ENCODE data around the gene ADGRV1.
"Not testable (repeated sequence)": the region's sequence is repeated elsewhere in the genome, so short reads cannot be mapped to it uniquely, and the experiment has no call there.

The ADGRV1 gene

DNA sequence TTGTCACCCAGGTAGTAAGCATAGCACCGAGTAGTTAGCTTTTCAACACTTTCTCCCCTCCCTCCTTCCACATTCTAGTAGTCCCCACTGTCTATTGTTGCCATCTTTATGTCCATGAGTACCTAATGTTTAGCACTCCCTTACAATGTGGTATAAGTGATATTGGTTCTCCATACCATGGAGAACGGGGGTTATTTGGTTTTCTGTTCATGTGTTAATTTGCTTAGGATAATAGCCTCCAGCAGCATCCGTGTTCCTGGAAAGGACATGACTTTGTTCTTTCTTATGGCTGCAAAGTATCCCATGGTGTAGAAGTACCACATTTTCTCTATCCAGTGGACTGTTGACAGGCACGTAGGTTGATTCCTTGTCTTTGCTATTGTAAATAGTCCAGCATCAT is 353.9 kb downstream of the ADGRV1 start:
- DNase-seq (ENCODE audit: low read depth): no peak

DNA sequence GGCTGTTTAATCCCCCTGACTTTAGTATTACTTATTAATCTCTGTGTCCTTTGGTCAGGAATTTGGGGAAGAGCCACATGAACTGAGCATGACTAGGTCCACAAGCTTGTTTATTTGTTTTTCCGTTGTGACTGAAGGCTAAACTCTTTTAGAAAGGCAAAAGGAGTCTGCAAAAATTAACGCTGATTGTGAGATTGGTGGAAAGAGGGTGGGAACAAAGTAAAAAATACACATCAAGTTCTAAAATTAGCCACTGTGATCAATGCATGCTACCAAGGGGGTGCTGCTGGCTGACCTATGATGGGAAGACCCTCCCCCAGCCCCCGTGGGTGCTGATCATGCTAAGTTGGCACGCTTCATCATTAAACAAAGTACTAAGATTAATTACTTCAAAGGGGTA is 356.8 kb downstream of the ADGRV1 start:
- no peak for DNase-seq (ENCODE audit: low read depth)

DNA sequence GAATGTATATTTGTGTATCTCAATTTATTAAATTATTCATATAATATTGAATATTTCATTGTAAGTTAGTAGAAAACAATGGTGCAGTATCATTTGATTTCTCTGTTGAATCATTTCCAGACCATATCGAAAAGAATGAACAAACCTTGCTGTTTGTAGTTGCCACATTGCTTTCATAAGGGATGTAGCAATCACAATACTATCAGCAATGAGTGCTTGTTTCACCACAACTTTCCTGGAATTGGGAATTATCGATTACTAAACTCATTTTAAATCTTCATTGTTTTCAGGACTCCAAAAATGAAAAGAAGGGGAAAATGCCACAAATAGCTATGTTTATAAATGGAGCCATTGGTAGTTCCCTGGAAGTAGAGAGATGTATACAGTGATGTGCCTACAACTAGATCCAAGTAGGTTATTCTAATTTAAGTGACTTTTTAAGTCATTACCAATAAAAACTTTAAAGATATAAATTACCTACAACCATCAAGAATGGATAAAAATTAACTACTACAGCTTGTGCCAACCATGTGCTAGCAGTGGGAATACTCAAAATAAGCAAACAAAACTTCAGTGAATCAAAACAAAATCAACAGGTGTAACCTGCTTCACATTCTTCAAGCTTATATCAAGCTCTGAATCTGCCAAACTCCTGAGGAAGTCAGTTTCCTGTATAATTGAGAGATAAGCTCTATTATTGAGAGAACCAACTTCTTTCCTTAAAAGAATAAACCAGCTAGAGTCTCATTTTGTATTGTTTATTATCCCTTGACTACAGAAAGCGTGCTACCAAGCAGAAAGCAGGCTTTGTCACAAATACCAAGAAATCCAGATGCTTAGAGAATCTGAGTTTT is 358.6 kb downstream of the ADGRV1 start:
- no peak for DNase-seq (ENCODE audit: low read depth)

DNA sequence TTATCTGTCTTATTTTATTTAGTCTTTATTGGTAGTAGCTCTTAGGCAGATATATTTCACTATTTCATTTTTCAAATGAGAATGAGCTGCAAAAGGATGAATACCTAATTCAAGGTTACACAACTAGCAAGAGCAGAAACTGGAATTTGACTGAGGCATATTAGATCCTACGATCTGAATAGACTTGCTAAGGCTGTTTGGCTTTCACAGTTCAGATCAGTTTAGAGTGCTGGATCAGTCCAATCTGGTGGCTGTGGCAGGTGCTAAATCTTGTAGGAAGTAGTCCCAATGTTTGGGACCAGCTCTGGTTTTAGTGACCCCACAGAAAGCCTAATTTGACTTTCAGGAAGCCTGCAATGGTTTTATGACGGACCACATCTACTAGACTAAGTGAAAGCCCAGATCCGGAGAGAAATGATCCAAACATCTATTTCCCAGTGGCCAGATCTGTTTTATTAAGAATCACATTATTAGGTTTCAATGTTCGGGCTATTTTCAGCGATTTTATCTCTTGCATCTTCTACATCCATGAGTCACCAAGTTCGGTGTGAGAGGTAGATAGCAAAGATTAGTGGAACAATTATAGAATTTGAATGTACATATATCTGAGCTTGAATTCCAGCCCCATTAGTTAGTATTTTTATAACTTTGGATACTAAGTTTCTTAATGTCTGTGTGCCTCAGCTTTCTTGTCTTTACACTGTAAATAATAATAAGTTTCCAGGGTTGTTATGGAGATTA is 359.5 kb downstream of the ADGRV1 start:
- DNase-seq (ENCODE audit: low read depth): no peak

DNA sequence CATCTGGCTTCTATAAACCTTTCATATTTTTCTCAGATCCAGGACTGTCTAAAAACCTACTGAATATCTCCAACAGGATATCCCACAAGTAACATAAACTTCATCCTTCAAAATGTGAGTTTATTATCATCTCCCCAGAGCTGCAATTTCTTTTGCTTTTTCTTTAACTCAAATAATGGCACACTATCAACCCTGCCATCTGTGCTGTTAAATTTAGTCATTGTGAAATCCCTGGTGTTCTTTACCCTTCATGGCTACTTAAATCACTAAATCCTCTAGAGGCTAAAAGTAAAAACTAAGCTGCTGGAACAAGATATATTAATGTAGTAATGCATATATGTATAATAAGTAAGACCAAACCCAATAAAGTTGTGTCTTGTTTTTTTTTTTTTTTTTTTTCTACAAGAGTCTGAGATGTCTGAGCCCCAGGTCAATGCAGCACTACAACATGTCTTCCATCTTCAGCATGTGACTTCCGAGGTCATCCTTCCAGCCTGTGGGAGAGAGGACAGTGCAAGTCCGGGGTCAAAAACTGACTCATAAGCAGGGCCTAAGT is 362.9 kb downstream of the ADGRV1 start:
- DNase-seq (ENCODE audit: low read depth): no peak

DNA sequence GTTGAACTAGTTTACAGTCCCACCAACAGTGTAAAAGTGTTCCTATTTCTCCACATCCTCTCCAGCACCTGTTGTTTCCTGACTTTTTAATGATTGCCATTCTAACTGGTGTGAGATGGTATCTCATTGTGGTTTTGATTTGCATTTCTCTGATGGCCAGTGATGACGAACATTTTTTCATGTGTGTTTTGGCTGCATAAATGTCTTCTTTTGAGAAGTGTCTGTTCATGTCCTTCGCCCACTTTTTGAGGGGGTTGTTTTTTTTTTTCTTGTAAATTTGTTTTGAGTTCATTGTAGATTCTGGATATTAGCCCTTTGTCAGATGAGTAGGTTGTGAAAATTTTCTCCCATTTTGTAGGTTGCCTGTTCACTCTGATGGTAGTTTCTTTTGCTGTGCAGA is 365.6 kb downstream of the ADGRV1 start:
- DNase-seq (ENCODE audit: low read depth): not testable (repeated sequence)

DNA sequence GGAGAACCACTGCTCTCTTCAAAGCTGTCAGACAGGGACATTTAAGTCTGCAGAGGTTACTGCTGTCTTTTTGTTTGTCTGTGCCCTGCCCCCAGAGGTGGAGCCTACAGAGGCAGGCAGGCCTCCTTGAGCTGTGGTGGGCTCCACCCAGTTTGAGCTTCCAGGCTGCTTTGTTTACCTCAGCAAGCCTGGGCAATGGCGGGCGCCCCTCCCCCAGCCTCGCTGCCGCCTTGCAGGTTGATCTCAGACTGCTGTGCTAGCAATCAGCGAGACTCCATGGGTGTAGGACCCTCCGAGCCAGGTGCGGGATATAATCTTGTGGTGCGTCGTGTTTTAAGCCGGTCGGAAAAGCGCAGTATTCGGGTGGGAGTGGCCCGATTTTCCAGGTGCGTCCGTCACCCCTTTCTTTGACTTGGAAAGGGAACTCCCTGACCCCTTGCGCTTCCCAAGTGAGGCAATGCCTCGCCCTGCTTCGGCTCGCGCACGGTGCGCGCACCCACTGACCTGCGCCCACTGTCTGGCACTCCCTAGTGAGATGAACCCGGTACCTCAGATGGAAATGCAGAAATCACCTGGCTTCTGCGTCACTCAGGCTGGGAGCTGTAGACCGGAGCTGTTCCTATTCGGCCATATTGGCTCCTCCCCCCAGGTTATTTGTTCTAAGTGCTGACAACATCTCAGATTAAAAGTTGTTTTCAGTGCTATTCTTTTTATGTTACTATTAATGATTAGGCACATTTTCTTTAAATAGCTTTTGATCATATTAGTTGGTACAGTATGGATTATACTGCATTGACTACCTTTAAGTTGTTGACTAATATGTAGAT is 370.6 kb downstream of the ADGRV1 start:
- not testable (repeated sequence) for DNase-seq (ENCODE audit: low read depth)

DNA sequence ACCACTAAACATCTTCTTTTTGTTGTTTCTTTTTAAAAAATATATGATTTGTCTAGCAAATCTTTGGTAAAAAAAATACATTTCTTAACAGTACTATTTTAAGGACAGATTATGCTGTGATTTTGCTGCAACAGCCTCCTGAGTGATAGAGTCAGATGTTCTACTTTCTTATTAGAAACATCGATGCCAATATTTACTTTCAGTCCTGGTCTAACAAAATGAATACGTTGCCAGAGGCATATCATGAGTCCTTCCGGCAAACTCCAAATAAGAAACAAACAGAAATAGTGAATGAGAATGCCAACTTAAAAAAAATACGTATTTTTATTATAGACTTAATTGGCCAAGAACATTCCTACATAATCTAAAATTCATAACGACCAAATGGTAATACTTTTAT is 371.5 kb downstream of the ADGRV1 start:
- DNase-seq (ENCODE audit: low read depth): no peak

DNA sequence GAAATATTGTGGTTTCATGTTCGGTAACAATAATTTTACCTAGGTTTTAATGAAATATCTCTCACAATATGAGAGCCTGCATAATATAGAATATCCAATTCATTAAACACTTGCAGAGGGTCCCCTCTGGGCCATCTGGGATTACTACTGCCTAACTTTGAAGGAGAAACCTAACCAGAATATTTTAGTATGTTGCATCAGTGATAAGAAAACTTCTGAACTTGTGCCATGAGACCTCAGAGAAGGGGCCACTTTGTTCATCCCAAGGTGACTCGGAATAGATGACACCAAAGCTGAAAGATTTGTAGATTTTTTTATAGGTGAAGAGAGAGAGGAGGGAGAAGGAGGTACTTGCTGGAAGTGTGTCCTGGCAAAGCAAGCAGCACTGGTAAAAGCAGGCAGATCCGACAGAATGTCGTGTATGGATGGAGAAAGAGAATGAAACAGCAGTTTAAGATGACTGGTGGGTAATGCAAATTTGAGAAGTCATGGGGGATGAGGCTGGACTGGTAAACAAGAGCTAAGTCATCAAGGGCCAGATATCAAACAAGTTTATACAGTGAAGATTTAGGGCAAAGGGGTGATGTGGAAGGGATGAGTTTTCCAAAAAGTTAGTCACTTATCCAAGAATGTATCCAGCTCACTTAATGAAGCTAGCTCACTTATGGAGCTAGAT is 372.3 kb downstream of the ADGRV1 start:
- DNase-seq (ENCODE audit: low read depth): no peak

DNA sequence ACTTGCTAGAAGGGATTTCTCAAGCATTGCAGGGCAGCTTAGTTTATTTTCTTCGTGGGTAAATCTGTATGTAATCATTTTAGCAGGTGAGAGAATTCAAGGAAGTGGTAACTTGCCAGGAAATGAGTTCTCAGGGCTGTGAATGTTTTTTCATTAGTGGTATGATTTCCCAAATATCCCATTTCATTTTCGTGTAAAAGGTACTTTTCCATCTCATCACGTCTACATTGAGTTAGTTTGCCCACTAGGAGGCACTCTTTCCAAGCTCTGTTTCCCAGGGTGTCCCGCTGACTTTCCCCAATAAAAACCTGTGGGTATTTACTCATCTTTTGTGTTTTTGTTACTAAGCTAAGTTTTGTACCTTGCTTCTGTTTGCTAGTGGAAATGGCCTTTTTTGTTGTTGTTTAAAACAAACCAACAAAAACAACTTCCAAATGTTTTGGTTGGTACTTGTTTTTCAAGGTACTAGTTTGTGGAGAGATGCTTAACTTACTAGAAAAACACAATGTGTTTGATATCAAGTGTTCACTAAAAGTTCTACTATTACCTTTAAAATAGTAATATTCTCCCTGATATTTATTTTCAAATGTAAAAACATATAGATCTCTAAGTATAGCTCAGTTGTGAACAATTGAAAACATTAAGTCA is 373.6 kb downstream of the ADGRV1 start:
- DNase-seq (ENCODE audit: low read depth): peak; percentile 55

DNA sequence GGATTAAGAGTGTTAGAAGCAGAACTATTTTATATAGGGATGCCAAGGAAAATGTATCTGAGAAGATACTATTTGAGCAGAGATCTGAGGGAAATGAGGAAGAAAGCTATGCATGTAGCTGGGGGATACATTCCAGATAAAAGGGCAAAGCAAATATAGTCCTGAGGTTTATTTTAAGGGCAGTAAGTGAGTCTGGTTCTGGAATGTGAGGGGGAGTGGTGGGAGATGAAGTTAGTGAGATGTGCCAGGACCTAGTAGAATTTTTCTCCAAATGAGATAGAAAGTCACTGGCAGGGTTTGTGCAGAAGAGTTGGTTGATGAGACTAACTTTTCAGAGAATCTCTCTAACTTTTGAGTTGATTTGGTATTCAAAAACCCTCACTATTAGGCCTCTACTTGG is 374.7 kb downstream of the ADGRV1 start:
- no peak for DNase-seq (ENCODE audit: low read depth)

DNA sequence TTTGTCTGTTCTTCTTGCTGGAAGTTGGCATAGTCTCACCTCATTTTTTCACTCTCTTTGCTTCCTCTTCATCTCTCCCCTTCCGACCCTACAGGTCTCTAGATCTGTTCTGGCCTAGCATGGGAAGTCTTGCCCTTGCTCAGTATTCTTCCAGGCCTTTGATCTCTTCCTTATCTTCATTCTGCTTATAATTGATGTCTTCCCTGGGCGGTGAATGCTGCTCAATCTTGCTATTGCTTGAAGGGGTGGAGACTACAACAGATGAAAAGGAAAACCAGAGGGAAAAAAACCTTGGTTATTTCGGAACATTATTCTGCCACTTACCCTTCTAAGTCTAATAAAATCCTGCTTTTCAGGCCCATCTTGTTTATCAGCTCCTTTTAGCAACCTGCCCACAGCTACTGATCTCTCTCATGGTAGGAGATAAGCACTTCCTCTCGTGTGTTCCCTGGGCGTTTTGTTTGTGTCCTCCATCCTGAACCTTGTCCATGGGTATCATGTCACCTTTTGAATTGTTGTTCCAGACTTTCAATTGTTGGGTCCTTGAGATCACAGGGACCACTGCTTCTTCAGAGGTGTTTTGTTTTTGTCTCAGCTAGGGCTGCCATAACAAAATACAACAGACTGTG is 375.6 kb downstream of the ADGRV1 start:
- DNase-seq (ENCODE audit: low read depth): no peak

DNA sequence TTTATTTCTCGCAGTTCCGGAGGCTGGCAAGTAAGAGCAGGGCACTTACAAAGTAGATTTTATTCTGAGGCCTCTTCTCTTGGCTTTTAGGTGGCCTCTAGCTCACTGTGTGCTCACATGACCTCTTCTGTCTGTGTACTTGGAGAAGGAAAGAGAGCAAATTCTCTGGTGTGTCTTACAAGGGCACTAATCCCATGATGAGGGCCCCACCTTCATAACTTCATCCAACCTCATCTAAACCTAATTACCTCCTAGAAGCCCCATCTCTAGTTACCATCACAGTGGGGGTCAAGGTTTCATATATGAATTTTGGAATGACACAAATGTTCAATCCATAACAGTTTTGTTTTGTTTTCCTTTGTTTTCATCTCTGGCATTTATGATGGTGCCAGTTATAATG is 376.1 kb downstream of the ADGRV1 start:
- no peak for DNase-seq (ENCODE audit: low read depth)

DNA sequence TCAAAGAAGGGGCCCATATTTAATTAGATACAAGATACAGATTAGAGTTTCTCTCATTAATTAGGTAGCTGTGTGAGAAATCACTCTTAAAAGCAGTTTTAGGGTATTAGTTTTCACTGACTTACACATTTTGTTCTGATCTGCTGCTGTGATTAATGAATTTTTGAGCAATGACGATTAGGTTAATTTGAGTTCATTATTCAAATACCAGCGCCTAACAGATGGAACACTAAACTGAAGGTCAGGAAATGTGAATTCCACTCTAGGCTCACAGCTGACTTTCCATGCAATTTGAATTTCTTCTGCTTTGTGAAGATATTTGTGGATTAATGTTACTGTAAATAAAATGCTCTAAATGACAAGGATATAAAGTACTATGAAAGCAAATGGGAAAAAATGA is 380.6 kb downstream of the ADGRV1 start:
- no peak for DNase-seq (ENCODE audit: low read depth)

DNA sequence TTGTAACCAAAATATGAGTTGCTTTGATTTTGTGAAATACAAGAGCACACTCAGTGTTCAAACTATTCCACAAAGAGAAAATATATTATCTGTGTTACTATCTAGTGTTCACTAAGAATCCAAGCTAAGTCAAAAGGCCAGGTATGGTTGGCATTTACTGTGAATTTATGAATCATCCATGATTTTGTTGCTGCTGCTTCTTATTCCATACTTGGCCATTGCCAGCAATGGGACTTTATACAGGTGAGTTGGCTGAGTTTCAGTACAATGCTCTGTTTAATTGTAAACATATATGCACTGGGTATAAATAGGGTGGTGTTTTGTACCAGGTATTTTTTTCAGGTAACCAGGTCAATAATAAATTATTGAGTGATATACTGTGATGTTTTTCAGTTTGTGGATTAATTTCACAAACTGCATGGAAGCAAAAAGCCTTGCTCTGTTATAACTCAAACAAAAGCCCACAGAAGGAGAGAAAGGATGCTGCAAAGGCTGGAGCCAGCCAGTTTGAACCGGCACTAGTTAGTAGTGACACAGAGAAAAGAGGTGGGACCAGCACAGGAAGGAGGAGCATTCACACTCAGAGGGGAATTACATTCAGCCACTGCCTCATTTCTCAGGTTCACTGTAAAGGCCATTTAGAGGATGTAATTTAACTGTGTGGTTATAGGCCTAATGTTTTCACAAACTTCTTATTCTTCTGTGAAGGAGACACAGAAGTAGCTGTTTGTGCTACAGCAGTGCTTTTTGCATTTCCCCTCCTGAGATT is 381.8 kb downstream of the ADGRV1 start:
- DNase-seq (ENCODE audit: low read depth): peak; percentile 14

DNA sequence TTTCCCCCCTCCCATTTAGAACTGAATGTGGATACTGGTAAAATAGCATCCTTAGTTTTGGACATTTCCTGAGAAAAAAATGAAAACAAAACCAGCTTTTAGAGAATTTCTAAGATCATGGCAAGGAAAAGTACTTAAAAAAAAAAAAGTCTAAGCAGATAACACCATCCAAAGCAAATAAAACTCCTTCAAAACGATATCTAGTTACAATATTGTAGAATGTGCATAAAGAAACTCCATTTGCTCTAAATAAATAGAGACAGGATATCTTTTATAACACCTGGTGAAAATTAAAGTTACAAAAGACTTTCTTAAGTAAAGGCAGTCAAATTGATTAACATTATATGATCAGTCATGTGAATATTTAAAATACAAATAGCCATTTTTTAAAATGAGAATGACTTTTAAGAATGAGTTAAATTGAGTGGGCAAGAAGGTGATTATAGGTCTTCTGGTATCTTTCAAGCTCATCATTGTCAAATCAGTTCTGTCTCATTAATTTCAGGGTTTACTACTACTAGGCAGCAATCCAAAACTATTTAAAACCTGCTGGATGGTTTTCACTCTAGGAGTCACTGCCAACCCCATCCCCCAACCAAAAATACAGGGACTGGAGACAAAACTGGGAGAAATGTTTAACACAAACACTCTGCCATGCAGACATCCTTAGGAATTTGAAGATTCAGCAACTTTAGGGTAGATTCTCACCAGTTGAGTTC is 382.6 kb downstream of the ADGRV1 start:
- DNase-seq (ENCODE audit: low read depth): no peak

DNA sequence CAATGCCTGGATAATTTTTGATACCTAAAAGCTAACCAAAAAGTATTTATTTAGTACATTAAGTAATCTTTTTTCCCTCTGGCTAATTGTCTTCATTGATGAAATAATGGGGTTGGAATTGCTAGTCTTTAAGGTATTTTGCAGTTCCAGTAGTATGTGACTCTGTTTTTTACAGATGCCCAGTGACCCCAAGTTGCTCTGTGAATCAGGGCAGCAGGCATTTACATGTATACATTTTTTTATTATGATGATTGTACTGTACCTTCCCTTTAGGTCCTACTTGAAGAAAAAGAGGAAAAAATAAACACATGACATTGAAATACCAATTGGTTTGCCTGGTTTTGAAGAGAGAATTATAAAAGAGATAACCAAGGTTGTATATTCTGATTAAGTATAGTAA is 385.5 kb downstream of the ADGRV1 start:
- DNase-seq (ENCODE audit: low read depth): no peak

DNA sequence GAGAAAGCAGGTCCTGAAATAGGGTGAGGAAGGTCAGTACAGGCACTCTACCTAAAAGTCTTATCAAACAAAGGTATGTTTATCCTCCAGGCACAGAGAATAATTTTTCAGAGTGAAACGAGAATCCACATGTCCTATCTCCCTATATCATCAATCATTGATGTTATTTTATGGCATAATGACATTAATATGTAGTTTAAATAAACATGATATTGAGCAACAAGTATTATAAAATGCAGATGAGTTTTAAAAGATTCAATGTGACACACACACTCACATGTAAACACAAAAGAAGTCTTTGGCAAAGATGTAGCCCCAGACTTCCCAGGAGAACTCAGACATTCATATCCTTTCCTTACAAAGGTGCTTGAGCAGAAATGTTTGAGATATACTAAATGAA is 389.1 kb downstream of the ADGRV1 start:
- DNase-seq (ENCODE audit: low read depth): no peak

DNA sequence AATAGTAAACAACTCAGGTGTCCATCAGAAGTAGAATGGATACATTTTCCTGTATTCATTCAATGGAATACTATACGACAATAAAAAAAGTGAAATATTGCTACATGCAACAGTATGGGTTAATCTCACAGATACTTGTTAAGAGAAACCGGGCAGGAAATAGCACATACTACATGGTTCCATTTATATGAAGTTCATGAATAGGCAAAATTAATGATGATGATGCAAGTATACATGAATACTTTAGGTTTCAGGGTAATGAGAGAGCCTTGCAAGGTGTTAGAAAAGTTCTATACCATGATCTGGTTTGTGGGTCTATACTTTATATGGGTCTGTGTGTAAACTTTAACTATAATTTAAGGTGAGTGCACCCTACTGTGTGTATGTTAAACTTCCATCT is 390.4 kb downstream of the ADGRV1 start:
- no peak for DNase-seq (ENCODE audit: low read depth)

All from stromal cell of bone marrow (primary cell).